Activated naive CD8-positive, alpha-beta T cell treated with anti-CD3 and anti-CD28 coated beads, Interleukin-2, amount 10 ng/mL, durations not matched to agents 7 days and 5 days (primary cell): ENCODE results near the gene PLOD2. TPM values are rescaled to one million over a fixed set of nuclear protein-coding genes. Genes with fewer than 3 reads are reported as not detected.

Experiments
- ATAC-seq: fragments of 150-1000 bp; cut with Tn5 transposase; one replicate; pipeline ENCODE4 v1.10.0; 2021; ENCODE audit warnings: low read depth, moderate library complexity
- POLR2A ChIA-PET: fragments of 350-600 bp; sonication (Branson Sonifier 250); formaldehyde crosslinking; loops from one replicate; lab custom pipeline; 2021; ENCODE audit warnings: antibody characterized with exemption; lab: Charles Lee
- DNase-seq: peaks from one replicate; pipeline ENCODE4 v3.0.0; 2021
- H3K27ac Mint-ChIP-seq: one replicate; pipeline ENCODE4 v1.8.0; 2022; ENCODE audit warnings: mild to moderate bottlenecking, mixed read lengths
- H3K27me3 Mint-ChIP-seq: one replicate; pipeline ENCODE4 v1.8.0; 2022; ENCODE audit warnings: mild to moderate bottlenecking, moderate library complexity, mixed read lengths
- H3K36me3 Mint-ChIP-seq: one replicate; pipeline ENCODE4 v1.8.0; 2021; ENCODE audit warnings: mild to moderate bottlenecking, mixed read lengths
- H3K4me1 Mint-ChIP-seq: one replicate; pipeline ENCODE4 v1.8.0; 2021; ENCODE audit warnings: mixed read lengths
- H3K4me3 Mint-ChIP-seq: one replicate; pipeline ENCODE4 v1.8.0; 2022; ENCODE audit warnings: mild to moderate bottlenecking, moderate library complexity, mixed read lengths
- H3K9me3 Mint-ChIP-seq: one replicate; pipeline ENCODE4 v1.8.0; 2021; ENCODE audit warnings: mixed read lengths
- total RNA-seq, 2 experiments: library from RNA; stranded (reverse); gene quantifications; one replicate each; pipeline ENCODE4 v1.2.3, GENCODE V29; 2021

PLOD2 gene
- total RNA-seq, 2 experiments from 2014 or later, result 0.14 to 0.42 TPM

- Mint-ChIP-seq H3K4me1 (no peaks in the 10 kb centered on the region), H3K36me3 (no peaks in the 10 kb centered on the region), H3K9me3 (no peaks in the 10 kb centered on the region), H3K4me3 (no peak overlapping the region), H3K27ac (no peak overlapping the region), H3K27me3 (no peaks in the 10 kb centered on the region)
- POLR2A ChIA-PET, result no interaction called here
- no peak for DNase-seq
- ATAC-seq, result no peak
Observed at GRCh38 chr3:146058241-146058640, 102.7 kb downstream of the PLOD2 start.

- no peak for ATAC-seq
- POLR2A ChIA-PET, result no interaction called here
- Mint-ChIP-seq H3K9me3 (no peaks in the 10 kb centered on the region), H3K27ac (no peak overlapping the region), H3K4me1 (no peaks in the 10 kb centered on the region), H3K36me3 (no peaks in the 10 kb centered on the region), H3K4me3 (no peak overlapping the region), H3K27me3 (no peaks in the 10 kb centered on the region)
- no peak for DNase-seq
Observed at GRCh38 chr3:146052791-146053310, 108.1 kb downstream of the PLOD2 start.

- ATAC-seq, result no peak
- Mint-ChIP-seq H3K4me1 (no peaks in the 10 kb centered on the region), H3K27ac (no peak overlapping the region), H3K9me3 (no peaks in the 10 kb centered on the region), H3K36me3 (no peaks in the 10 kb centered on the region), H3K27me3 (no peaks in the 10 kb centered on the region), H3K4me3 (no peak overlapping the region)
- POLR2A ChIA-PET, result no interaction called here
- no peak for DNase-seq
Observed at GRCh38 chr3:146052056-146052790, 108.8 kb downstream of the PLOD2 start.

GRCh38 chr3:146050691-146051090 is 110.3 kb downstream of the PLOD2 start:
- DNase-seq, result no peak
- no peak overlapping the region for H3K27ac Mint-ChIP-seq
- POLR2A ChIA-PET, result no interaction called here
- ATAC-seq, result no peak
- no peaks in the 10 kb centered on the region for H3K36me3 Mint-ChIP-seq
- H3K27me3 Mint-ChIP-seq, result no peaks in the 10 kb centered on the region
- H3K4me1 Mint-ChIP-seq, result no peaks in the 10 kb centered on the region
- H3K4me3 Mint-ChIP-seq, result no peak overlapping the region
- H3K9me3 Mint-ChIP-seq, result no peaks in the 10 kb centered on the region

- POLR2A ChIA-PET, result no interaction called here
- H3K27ac Mint-ChIP-seq, result no peak overlapping the region
- H3K4me1 Mint-ChIP-seq, result no peaks in the 10 kb centered on the region
Observed at GRCh38 chr3:146047485-146047884, 113.5 kb downstream of the PLOD2 start.

GRCh38 chr3:146044046-146044445 is 116.9 kb downstream of the PLOD2 start:
- Mint-ChIP-seq H3K27ac (no peak overlapping the region), H3K36me3 (no peaks in the 10 kb centered on the region), H3K27me3 (no peaks in the 10 kb centered on the region), H3K4me1 (no peaks in the 10 kb centered on the region), H3K9me3 (no peaks in the 10 kb centered on the region), H3K4me3 (no peak overlapping the region)
- POLR2A ChIA-PET, result no interaction called here
- no peak for DNase-seq
- no peak for ATAC-seq

More at GRCh38 chr3:146047485-146047884, 113.5 kb downstream of the PLOD2 start:
- no peak overlapping the region for H3K4me3 Mint-ChIP-seq
- H3K9me3 Mint-ChIP-seq, result no peaks in the 10 kb centered on the region
- DNase-seq (no peak), ATAC-seq (no peak)
- H3K36me3 Mint-ChIP-seq, result no peaks in the 10 kb centered on the region
- no peaks in the 10 kb centered on the region for H3K27me3 Mint-ChIP-seq

GRCh38 chr3:146040630-146041029 is 120.4 kb downstream of the PLOD2 start:
- no peak for DNase-seq
- no peaks in the 10 kb centered on the region for H3K27me3 Mint-ChIP-seq
- no peaks in the 10 kb centered on the region for H3K9me3 Mint-ChIP-seq
- no peaks in the 10 kb centered on the region for H3K4me1 Mint-ChIP-seq
- H3K36me3 Mint-ChIP-seq, result no peaks in the 10 kb centered on the region
- POLR2A ChIA-PET, result no interaction called here
- ATAC-seq, result no peak
- H3K4me3 Mint-ChIP-seq, result no peak overlapping the region
- no peak overlapping the region for H3K27ac Mint-ChIP-seq

GRCh38 chr3:146037697-146038096 is 123.3 kb downstream of the PLOD2 start:
- no peak overlapping the region for H3K4me3 Mint-ChIP-seq
- H3K36me3 Mint-ChIP-seq, result no peaks in the 10 kb centered on the region
- H3K27ac Mint-ChIP-seq, result no peak overlapping the region
- no peaks in the 10 kb centered on the region for H3K27me3 Mint-ChIP-seq
- no peaks in the 10 kb centered on the region for H3K9me3 Mint-ChIP-seq
- ATAC-seq (no peak), DNase-seq (no peak)
- POLR2A ChIA-PET, result no interaction called here
- H3K4me1 Mint-ChIP-seq, result no peaks in the 10 kb centered on the region

- no peaks in the 10 kb centered on the region for H3K27me3 Mint-ChIP-seq
- DNase-seq, result no peak
- H3K4me3 Mint-ChIP-seq, result no peak overlapping the region
- no peaks in the 10 kb centered on the region for H3K4me1 Mint-ChIP-seq
- POLR2A ChIA-PET, result no interaction called here
- H3K9me3 Mint-ChIP-seq, result no peaks in the 10 kb centered on the region
- H3K27ac Mint-ChIP-seq, result no peak overlapping the region
- no peak for ATAC-seq
- H3K36me3 Mint-ChIP-seq, result no peaks in the 10 kb centered on the region
Observed at GRCh38 chr3:146036281-146036680, 124.7 kb downstream of the PLOD2 start.

GRCh38 chr3:146035366-146035765 is 125.6 kb downstream of the PLOD2 start:
- DNase-seq (no peak), ATAC-seq (no peak)
- H3K27ac Mint-ChIP-seq, result no peak overlapping the region
- no peaks in the 10 kb centered on the region for H3K36me3 Mint-ChIP-seq
- H3K4me3 Mint-ChIP-seq, result no peak overlapping the region
- no peaks in the 10 kb centered on the region for H3K27me3 Mint-ChIP-seq
- H3K4me1 Mint-ChIP-seq, result no peaks in the 10 kb centered on the region
- POLR2A ChIA-PET, result no interaction called here
- no peaks in the 10 kb centered on the region for H3K9me3 Mint-ChIP-seq

- Mint-ChIP-seq H3K4me1 (no peaks in the 10 kb centered on the region), H3K4me3 (no peak overlapping the region), H3K9me3 (peaks cover 2% of the 10 kb centered on the region), H3K27me3 (no peaks in the 10 kb centered on the region), H3K36me3 (no peaks in the 10 kb centered on the region), H3K27ac (no peak overlapping the region)
- POLR2A ChIA-PET, result no interaction called here
- ATAC-seq (no peak), DNase-seq (no peak)
Observed at GRCh38 chr3:146033950-146034349, 127.0 kb downstream of the PLOD2 start.

- no peaks in the 10 kb centered on the region for H3K4me1 Mint-ChIP-seq
- H3K36me3 Mint-ChIP-seq, result no peaks in the 10 kb centered on the region
- peaks cover 2% of the 10 kb centered on the region for H3K9me3 Mint-ChIP-seq
- POLR2A ChIA-PET, result no interaction called here
- no peak for ATAC-seq
- H3K4me3 Mint-ChIP-seq, result no peak overlapping the region
- H3K27ac Mint-ChIP-seq, result no peak overlapping the region
- DNase-seq, result no peak
- no peaks in the 10 kb centered on the region for H3K27me3 Mint-ChIP-seq
Observed at GRCh38 chr3:146026547-146026946, 134.4 kb downstream of the PLOD2 start.

GRCh38 chr3:146024260-146024659 is 136.7 kb downstream of the PLOD2 start:
- POLR2A ChIA-PET, result no interaction called here
- DNase-seq, result no peak
- H3K4me1 Mint-ChIP-seq, result no peaks in the 10 kb centered on the region
- no peak overlapping the region for H3K4me3 Mint-ChIP-seq
- H3K9me3 Mint-ChIP-seq, result no peaks in the 10 kb centered on the region
- no peak overlapping the region for H3K27ac Mint-ChIP-seq
- H3K27me3 Mint-ChIP-seq, result no peaks in the 10 kb centered on the region
- ATAC-seq, result no peak
- no peaks in the 10 kb centered on the region for H3K36me3 Mint-ChIP-seq

- ATAC-seq (no peak), DNase-seq (no peak)
- Mint-ChIP-seq H3K4me3 (no peak overlapping the region), H3K9me3 (peaks cover 8% of the 10 kb centered on the region), H3K27ac (no peak overlapping the region), H3K4me1 (no peaks in the 10 kb centered on the region), H3K36me3 (no peaks in the 10 kb centered on the region), H3K27me3 (no peaks in the 10 kb centered on the region)
- POLR2A ChIA-PET, result no interaction called here
Observed at GRCh38 chr3:146020969-146021368, 140.0 kb downstream of the PLOD2 start.
